Measurements from ENCODE around the gene ADAM22. TPM values are rescaled to one million over a fixed set of nuclear protein-coding genes. Genes with fewer than 3 reads are reported as not detected.
A peak's percentile ranks its signal among the peaks of the same experiment; 100 is the strongest.

ADAM22 gene
- polyA plus RNA-seq, 1 of the 3 experiments (the other 2 are of a cell fraction): 3.0 TPM

DNA sequence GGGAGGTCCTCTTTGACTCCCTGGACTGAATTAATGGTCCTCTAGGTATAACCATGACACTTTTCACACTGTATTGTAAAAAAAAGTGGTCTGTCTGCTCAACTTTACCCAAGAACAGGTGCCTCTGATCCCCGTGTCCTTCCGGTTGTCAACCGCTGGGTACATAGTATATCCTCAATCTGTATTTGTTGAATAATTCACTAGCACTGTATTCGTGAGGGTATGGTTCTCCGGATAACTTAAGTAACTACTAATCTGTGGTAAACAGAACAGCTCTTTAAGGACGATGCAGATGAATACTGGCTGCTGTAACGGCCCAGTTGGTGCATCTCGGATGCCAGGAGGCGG, 472 bp upstream of the ADAM22 start (continued):
- TF ChIP-seq, protein P1, sequence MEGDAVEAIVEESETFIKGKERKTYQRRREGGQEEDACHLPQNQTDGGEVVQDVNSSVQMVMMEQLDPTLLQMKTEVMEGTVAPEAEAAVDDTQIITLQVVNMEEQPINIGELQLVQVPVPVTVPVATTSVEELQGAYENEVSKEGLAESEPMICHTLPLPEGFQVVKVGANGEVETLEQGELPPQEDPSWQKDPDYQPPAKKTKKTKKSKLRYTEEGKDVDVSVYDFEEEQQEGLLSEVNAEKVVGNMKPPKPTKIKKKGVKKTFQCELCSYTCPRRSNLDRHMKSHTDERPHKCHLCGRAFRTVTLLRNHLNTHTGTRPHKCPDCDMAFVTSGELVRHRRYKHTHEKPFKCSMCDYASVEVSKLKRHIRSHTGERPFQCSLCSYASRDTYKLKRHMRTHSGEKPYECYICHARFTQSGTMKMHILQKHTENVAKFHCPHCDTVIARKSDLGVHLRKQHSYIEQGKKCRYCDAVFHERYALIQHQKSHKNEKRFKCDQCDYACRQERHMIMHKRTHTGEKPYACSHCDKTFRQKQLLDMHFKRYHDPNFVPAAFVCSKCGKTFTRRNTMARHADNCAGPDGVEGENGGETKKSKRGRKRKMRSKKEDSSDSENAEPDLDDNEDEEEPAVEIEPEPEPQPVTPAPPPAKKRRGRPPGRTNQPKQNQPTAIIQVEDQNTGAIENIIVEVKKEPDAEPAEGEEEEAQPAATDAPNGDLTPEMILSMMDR (IDR thresholded peaks at IDR 0.05): no peak
- TF ChIP-seq GABPA (IDR thresholded peaks at IDR 0.05; ENCODE audit: low read depth): no peak
- TF ChIP-seq, protein P2, sequence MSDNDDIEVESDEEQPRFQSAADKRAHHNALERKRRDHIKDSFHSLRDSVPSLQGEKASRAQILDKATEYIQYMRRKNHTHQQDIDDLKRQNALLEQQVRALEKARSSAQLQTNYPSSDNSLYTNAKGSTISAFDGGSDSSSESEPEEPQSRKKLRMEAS (IDR thresholded peaks at IDR 0.05; ENCODE audit: low read depth): no peak
- TF ChIP-seq, protein P3, sequence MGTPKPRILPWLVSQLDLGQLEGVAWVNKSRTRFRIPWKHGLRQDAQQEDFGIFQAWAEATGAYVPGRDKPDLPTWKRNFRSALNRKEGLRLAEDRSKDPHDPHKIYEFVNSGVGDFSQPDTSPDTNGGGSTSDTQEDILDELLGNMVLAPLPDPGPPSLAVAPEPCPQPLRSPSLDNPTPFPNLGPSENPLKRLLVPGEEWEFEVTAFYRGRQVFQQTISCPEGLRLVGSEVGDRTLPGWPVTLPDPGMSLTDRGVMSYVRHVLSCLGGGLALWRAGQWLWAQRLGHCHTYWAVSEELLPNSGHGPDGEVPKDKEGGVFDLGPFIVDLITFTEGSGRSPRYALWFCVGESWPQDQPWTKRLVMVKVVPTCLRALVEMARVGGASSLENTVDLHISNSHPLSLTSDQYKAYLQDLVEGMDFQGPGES (IDR thresholded peaks at IDR 0.05; ENCODE audit: low read depth, low read length): no peak
- no peak for TF ChIP-seq FOXM1 (IDR thresholded peaks at IDR 0.05; ENCODE audit: low read depth)
- TF ChIP-seq FOXJ3 (CRISPR knock-in tag; IDR thresholded peaks at IDR 0.05): no peak
- TF ChIP-seq, protein P4, sequence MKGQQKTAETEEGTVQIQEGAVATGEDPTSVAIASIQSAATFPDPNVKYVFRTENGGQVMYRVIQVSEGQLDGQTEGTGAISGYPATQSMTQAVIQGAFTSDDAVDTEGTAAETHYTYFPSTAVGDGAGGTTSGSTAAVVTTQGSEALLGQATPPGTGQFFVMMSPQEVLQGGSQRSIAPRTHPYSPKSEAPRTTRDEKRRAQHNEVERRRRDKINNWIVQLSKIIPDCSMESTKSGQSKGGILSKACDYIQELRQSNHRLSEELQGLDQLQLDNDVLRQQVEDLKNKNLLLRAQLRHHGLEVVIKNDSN (IDR thresholded peaks at IDR 0.05; ENCODE audit: borderline replicate concordance, low read depth): no peak
- no peak for TF ChIP-seq RCOR1 (IDR thresholded peaks at IDR 0.05; ENCODE audit: low read length)
- TF ChIP-seq, protein P5, sequence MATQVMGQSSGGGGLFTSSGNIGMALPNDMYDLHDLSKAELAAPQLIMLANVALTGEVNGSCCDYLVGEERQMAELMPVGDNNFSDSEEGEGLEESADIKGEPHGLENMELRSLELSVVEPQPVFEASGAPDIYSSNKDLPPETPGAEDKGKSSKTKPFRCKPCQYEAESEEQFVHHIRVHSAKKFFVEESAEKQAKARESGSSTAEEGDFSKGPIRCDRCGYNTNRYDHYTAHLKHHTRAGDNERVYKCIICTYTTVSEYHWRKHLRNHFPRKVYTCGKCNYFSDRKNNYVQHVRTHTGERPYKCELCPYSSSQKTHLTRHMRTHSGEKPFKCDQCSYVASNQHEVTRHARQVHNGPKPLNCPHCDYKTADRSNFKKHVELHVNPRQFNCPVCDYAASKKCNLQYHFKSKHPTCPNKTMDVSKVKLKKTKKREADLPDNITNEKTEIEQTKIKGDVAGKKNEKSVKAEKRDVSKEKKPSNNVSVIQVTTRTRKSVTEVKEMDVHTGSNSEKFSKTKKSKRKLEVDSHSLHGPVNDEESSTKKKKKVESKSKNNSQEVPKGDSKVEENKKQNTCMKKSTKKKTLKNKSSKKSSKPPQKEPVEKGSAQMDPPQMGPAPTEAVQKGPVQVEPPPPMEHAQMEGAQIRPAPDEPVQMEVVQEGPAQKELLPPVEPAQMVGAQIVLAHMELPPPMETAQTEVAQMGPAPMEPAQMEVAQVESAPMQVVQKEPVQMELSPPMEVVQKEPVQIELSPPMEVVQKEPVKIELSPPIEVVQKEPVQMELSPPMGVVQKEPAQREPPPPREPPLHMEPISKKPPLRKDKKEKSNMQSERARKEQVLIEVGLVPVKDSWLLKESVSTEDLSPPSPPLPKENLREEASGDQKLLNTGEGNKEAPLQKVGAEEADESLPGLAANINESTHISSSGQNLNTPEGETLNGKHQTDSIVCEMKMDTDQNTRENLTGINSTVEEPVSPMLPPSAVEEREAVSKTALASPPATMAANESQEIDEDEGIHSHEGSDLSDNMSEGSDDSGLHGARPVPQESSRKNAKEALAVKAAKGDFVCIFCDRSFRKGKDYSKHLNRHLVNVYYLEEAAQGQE (IDR thresholded peaks at IDR 0.05; ENCODE audit: low read depth, low read length): no peak

DNA sequence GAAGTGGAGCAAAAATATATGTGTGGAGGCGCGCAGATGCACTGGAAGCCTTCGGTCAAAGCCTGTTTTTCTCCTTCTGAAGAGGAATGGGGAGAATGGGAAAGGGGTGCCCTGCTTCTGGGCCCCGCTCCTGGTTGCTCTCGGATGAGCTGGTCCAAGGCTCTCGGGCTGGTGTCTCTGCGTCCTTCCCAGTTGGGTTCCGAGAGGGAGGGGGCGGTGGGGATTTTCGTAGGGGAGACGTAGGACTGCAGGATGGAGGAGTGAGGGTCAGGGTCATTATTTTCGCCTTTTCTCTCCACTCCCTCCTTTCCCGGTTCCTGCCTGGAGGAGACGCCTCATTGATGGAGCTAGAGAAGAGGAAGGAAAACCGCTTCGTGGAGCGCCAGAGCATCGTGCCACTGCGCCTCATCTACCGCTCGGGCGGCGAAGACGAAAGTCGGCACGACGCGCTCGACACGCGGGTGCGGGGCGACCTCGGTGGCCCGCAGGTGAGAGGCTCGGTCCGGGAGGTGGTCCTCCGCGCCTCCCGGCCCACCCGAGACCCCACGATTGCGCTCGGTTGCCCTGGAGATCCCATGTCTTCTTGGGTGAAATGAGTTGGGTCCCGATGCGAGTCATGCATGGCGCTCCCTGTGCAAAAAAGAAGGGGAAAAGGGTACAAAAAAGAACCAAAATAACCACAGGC, 790 bp downstream of the ADAM22 start:
- peak overlapping the region; percentile 95 for H2AFZ ChIP-seq (ENCODE audit: low read depth)
- no peaks in the 10 kb centered on the region for H3F3A ChIP-seq (replicated peaks; ENCODE audit: insufficient read depth)
- peak overlapping the region; percentile 29; the same call in 1 of the 2 replicates for H3K9ac ChIP-seq
- H3K4me3 ChIP-seq (ENCODE audit: low read depth in 2 of 2, low read length in 1 of 2): peak overlapping the region; percentile 74 to 75
- TF ChIP-seq FOXM1 (IDR thresholded peaks at IDR 0.05; ENCODE audit: low read depth): 0 out of 2 replicates have a peak, but pooled peaks have one; percentile 12
- no peak for TF ChIP-seq ELF1 (IDR thresholded peaks at IDR 0.05)
- TF ChIP-seq, protein P2 (IDR thresholded peaks at IDR 0.05; ENCODE audit: low read depth): peak; percentile 96
- TF ChIP-seq, protein P4 (IDR thresholded peaks at IDR 0.05; ENCODE audit: borderline replicate concordance, low read depth): no peak
- 0 out of 2 replicates have a peak, but pooled peaks have one; percentile 12 for TF ChIP-seq RCOR1 (IDR thresholded peaks at IDR 0.05; ENCODE audit: low read length)
- TF ChIP-seq YY1 (IDR thresholded peaks at IDR 0.05; ENCODE audit: low read depth): no peak
- TF ChIP-seq RFX5 (IDR thresholded peaks at IDR 0.05; ENCODE audit: low read length): no peak
- TF ChIP-seq FOSL2 (IDR thresholded peaks at IDR 0.05; ENCODE audit: borderline replicate concordance, low read depth): no peak
- peak; percentile 22 for TF ChIP-seq CHD2 (IDR thresholded peaks at IDR 0.05; ENCODE audit: low read length, partially characterized antibody)
- no peak for TF ChIP-seq POLR2AphosphoS5 (IDR thresholded peaks at IDR 0.05; ENCODE audit: low read depth, low read length)
- peaks cover 0 to 12% of the 10 kb centered on the region in 2 experiments; a peak in 2 of 4 replicates for H3K4me1 ChIP-seq (ENCODE audit: control insufficient read depth in 1 of 2, insufficient read depth in 2 of 2, low read depth in 1 of 2, low read length in 1 of 2)
- ChIA-PET POLR2A (interaction anchor here (0.7 to 2.0 kb wide), 6 partner anchors 10 to 177 kb away, joined by 3 to 14 read pairs (median 6); partner anchors contain the start of genes DBF4 and SLC25A40), CTCF (interaction anchor here (0.7 to 3.7 kb wide), 14 partner anchors 9 to 463 kb away, joined by 3 to 23 read pairs (median 4); no protein-coding TSS in a partner anchor)
- H3K4me2 ChIP-seq: peak overlapping the region; percentile 95
- H3K9me3 ChIP-seq: no peaks in the 10 kb centered on the region
- H3K27me3 ChIP-seq (ENCODE audit: insufficient read depth): no peaks in the 10 kb centered on the region
- H3K9me2 ChIP-seq: no peaks in the 10 kb centered on the region
- no peaks in the 10 kb centered on the region for H4K20me1 ChIP-seq (ENCODE audit: insufficient read depth)
- peak; percentile 81 for DNase-seq
- H3K36me3 ChIP-seq (replicated peaks in 1 of 2; ENCODE audit: control insufficient read depth in 1 of 2, insufficient read depth in 2 of 2, low read length in 1 of 2): peaks cover 0 to 3% of the 10 kb centered on the region in 2 experiments
- peak overlapping the region in 1 of 2 experiments; percentile 91; a peak in 2 of 4 replicates for H3K27ac ChIP-seq (ENCODE audit: low read depth in 2 of 2, low read length in 1 of 2)
- no peaks in the 10 kb centered on the region for H3K79me2 ChIP-seq (ENCODE audit: insufficient read depth)
- WGBS (ENCODE audit: low lambda C conversion rate): 4% methylated on average over 29 of the region's 47 CpGs

Data from SK-N-SH (cell line).